HepG2 (cell line): ENCODE measurements around the gene PPM1H. TPM values are rescaled to one million over a fixed set of nuclear protein-coding genes. Genes with fewer than 3 reads are reported as not detected.

Source experiments
- ATAC-seq: fragments of 200-7000 bp; cut with Tn5 transposase; 3 replicates; pipeline ENCODE4 v1.9.1; 2020; ENCODE audit warnings: mild to moderate bottlenecking, moderate library complexity
- BruUV-seq: library from RNA; stranded (reverse); fragments of 400-500 nt; replicated peaks from 2 replicates; lab custom pipeline; 2021; lab: Mats Ljungman, UMichigan
- CTCF ChIA-PET: fragments of 300-600 bp; formaldehyde crosslinking; extraction: SDS; loops from one replicate; lab custom pipeline; 2021; ENCODE audit warnings: low total read pairs, inconsistent platforms, low intra/inter-chr PET ratio; lab: Yijun Ruan, JAX
- POLR2A ChIA-PET: fragments of 350-600 bp; sonication (Branson Sonifier 250); formaldehyde crosslinking; loops from one replicate; lab custom pipeline; 2020; ENCODE audit warnings: antibody characterized with exemption, inconsistent platforms; lab: Yijun Ruan, JAX
- DNase-seq: peaks from one replicate; pipeline ENCODE4 v3.0.0-alpha.2; 2015; ENCODE audit warnings: low spot score
- FAIRE-seq: peaks from 3 replicates; lab custom pipeline; 2011; peaks lifted over from hg19 to GRCh38; lab: Jason Lieb, UNC
- H2AFZ ChIP-seq: one replicate; pipeline ENCODE4 v1.6.1; 2011; ENCODE audit warnings: low read length, inconsistent platforms
- H3K27ac ChIP-seq: fragments of 300-600 bp; 3 replicates; pipeline ENCODE4 v1.8.0; 2011; ENCODE audit warnings: mixed run types, mild to moderate bottlenecking, mixed read lengths, low read length, inconsistent platforms; ENCODE audit not compliant: insufficient read depth; ENCODE audit errors: extremely low read length
- H3K27me3 ChIP-seq, 2 experiments: fragments of 200-600 bp in 1 of 2; 2 replicates in 1 of 2; 3 replicates in 1 of 2; pipeline versions ENCODE4 v1.6.0 to v1.8.0; 2011; ENCODE audit warnings: low read length in 2 of 2, mild to moderate bottlenecking in 2 of 2, moderate library complexity in 2 of 2, inconsistent platforms in 1 of 2; ENCODE audit not compliant: insufficient read depth in 2 of 2, control insufficient read depth in 1 of 2
- H3K36me3 ChIP-seq, 2 experiments: fragments of 200-600 bp in 1 of 2; replicated peaks in 1 of 2; 2 replicates in 1 of 2; 3 replicates in 1 of 2; pipeline versions ENCODE4 v1.5.1 to v1.8.0; 2011; ENCODE audit warnings: low read length in 2 of 2, inconsistent platforms in 1 of 2; ENCODE audit not compliant: insufficient read depth in 2 of 2, control insufficient read depth in 1 of 2
- H3K4me1 ChIP-seq: 2 replicates; pipeline ENCODE4 v1.5.1; 2012; ENCODE audit warnings: low read length, inconsistent platforms; ENCODE audit not compliant: insufficient read depth
- H3K4me2 ChIP-seq: 2 replicates; pipeline ENCODE4 v1.6.0; 2011; ENCODE audit warnings: low read depth, low read length, inconsistent platforms
- H3K4me3 ChIP-seq, 3 experiments: fragments of 200-600 bp in 1 of 3; sonication (generic), shearing (Covaris generic) in 1 of 3; replicated peaks in 1 of 3; 2 replicates each; pipeline ENCODE4 v1.5.1; 2011 to 2016; ENCODE audit warnings: low read length in 3 of 3, inconsistent platforms in 2 of 3, low read depth in 2 of 3, mild to moderate bottlenecking in 2 of 3, control low read depth in 1 of 3, mixed read lengths in 1 of 3; ENCODE audit not compliant: insufficient read depth in 1 of 3
- H3K79me2 ChIP-seq: one replicate; pipeline ENCODE4 v1.6.1; 2011; ENCODE audit warnings: low read length, inconsistent platforms; ENCODE audit not compliant: insufficient read depth
- H3K9ac ChIP-seq: 2 replicates; pipeline ENCODE4 v1.6.0; 2011; ENCODE audit warnings: mild to moderate bottlenecking, low read depth, low read length, inconsistent platforms; ENCODE audit not compliant: insufficient read depth
- H3K9me3 ChIP-seq: 2 replicates; pipeline ENCODE4 v1.5.1; 2012; ENCODE audit warnings: mild to moderate bottlenecking, low read length
- H4K20me1 ChIP-seq: 2 replicates; pipeline ENCODE4 v1.6.0; 2011; ENCODE audit warnings: inconsistent platforms, mild to moderate bottlenecking, low read length, moderate library complexity; ENCODE audit not compliant: insufficient read depth
- ADNP ChIP-seq: sonication (generic); formaldehyde crosslinking; IDR thresholded peaks from 2 replicates; pipeline ENCODE4 v1.4.0; 2020; ENCODE audit warnings: missing genetic modification reagents
- CEBPZ ChIP-seq: IDR thresholded peaks from 2 replicates; pipeline ENCODE4 v1.6.1; 2012; ENCODE audit warnings: low read length, improper control_type of control experiment
- FOXO1 ChIP-seq: sonication (generic); formaldehyde crosslinking; IDR thresholded peaks from 2 replicates; pipeline ENCODE4 v1.4.0; 2020; ENCODE audit warnings: missing genetic modification reagents
- SIX4 ChIP-seq: sonication (generic); formaldehyde crosslinking; IDR thresholded peaks from 2 replicates; pipeline ENCODE4 v1.4.0; 2020; ENCODE audit warnings: missing genetic modification reagents
- ZNF292 ChIP-seq: sonication (generic); formaldehyde crosslinking; IDR thresholded peaks from 2 replicates; pipeline ENCODE4 v1.8.1; 2022; ENCODE audit warnings: mild to moderate bottlenecking, low read depth, missing genetic modification reagents, borderline replicate concordance
- WGBS: methylation state at CpG from one replicate; pipeline ENCODE4 v1.1.6; 2017; ENCODE audit warnings: low lambda C conversion rate; 5-methylcytosine and 5-hydroxymethylcytosine counted together
- in situ Hi-C: cut with HindIII; loops from 2 replicates; pipeline ENCODE4 v1.10.0; 2017; ENCODE audit warnings: low pct_unique_long_range_greater_than_20kb; ENCODE audit not compliant: extremely low pct_ligation_motif_present
- intact Hi-C: fragments of 100-400 bp; cut with micrococcal nuclease; formaldehyde crosslinking; loops from one replicate; pipeline ENCODE4 v1.10.0; 2022; ENCODE audit not compliant: unreplicated experiment
- polyA plus RNA-seq, 8 experiments: library from polyadenylated mRNA; depleted of rRNA in 3 of 8; stranded (reverse) in 7 of 8; unstranded in 1 of 8; fragments of >200 nt; fragmentation: Illumina TruSeq in 4 of 8; extraction: Trizol in 4 of 8; gene quantifications; 2 replicates each; pipeline versions ENCODE4 v1.2.1 to v1.2.3, GENCODE V29; 2011 to 2016; ENCODE audit warnings: low read depth in 4 of 8, missing spikeins in 1 of 8, mixed read lengths in 1 of 8; ENCODE audit not compliant: insufficient read depth in 1 of 8
- total RNA-seq, 5 experiments: library from RNA; depleted of rRNA; stranded (reverse); fragments of >200 nt; fragmentation: Illumina TruSeq; extraction: Trizol; gene quantifications; 2 replicates each; pipeline ENCODE4 v1.2.3, GENCODE V29; 2016; ENCODE audit warnings: low read depth in 1 of 5

PPM1H gene
- total and polyA plus RNA-seq, 2 of the 13 experiments (the other 11 are each of a cell fraction or from before 2014, with no cell fraction given): 29.1 to 38.1 TPM

- TF ChIP-seq FOXO1 (CRISPR knock-in tag) (no peak), ADNP (no peak), ZNF292 (CRISPR knock-in tag) (no peak), CEBPZ (no peak), SIX4 (CRISPR knock-in tag) (no peak)
- TF ChIP-seq, all 625 proteins: peak for 0
- 100% methylated on average over 4 of the region's 4 CpGs for WGBS
- ChIA-PET POLR2A (no interaction called here), CTCF (no interaction called here)
- Histone ChIP-seq H3K9me3 (no peaks in the 10 kb centered on the region), H3K36me3 (peaks cover 6 to 37% of the 10 kb centered on the region in 2 experiments; a peak in 4 of 5 replicates), H3K27ac (no peak overlapping the region), H2AFZ (no peak overlapping the region), H3K4me2 (no peak overlapping the region), H3K79me2 (no peaks in the 10 kb centered on the region), H3K9ac (no peak overlapping the region), H3K4me3 (no peak overlapping the region), H3K4me1 (no peaks in the 10 kb centered on the region; the same call in 1 of the 2 replicates), H3K27me3 (no peaks in the 10 kb centered on the region), H4K20me1 (peaks cover 3% of the 10 kb centered on the region; the same call in 1 of the 2 replicates)
- no peak for ATAC-seq
- BruUV-seq: no TSS peak
- in situ Hi-C loops (no loop called here), intact Hi-C loops (no loop called here)
- no peak for DNase-seq
- FAIRE-seq: no peak
Observed at GRCh38 chr12:62772416-62772955, 162.5 kb downstream of the PPM1H start.
